Esophagus squamous epithelium (tissue), 4 donors: ENCODE results near the gene DDX39B.

Experiments used
- POLR2A ChIP-seq, 4 donors: fragments of 450-650 bp; IDR thresholded peaks; one replicate each; pipeline ENCODE4 v1.6.1; 2017; ENCODE audit warnings: antibody characterized with exemption in 4 of 4, mild to moderate bottlenecking in 4 of 4, moderate library complexity in 3 of 4
- TF ChIP-seq, protein P1 (sequence below), 6 experiments: fragments of 450-650 bp in 4 of 6; fragments of 200-600 bp in 2 of 6; sonication (generic) in 2 of 6; IDR thresholded peaks; one replicate each; pipeline ENCODE4 v1.5.1; 2016 to 2019; ENCODE audit warnings: antibody characterized with exemption in 6 of 6, mild to moderate bottlenecking in 4 of 6, moderate library complexity in 4 of 6

DNA sequence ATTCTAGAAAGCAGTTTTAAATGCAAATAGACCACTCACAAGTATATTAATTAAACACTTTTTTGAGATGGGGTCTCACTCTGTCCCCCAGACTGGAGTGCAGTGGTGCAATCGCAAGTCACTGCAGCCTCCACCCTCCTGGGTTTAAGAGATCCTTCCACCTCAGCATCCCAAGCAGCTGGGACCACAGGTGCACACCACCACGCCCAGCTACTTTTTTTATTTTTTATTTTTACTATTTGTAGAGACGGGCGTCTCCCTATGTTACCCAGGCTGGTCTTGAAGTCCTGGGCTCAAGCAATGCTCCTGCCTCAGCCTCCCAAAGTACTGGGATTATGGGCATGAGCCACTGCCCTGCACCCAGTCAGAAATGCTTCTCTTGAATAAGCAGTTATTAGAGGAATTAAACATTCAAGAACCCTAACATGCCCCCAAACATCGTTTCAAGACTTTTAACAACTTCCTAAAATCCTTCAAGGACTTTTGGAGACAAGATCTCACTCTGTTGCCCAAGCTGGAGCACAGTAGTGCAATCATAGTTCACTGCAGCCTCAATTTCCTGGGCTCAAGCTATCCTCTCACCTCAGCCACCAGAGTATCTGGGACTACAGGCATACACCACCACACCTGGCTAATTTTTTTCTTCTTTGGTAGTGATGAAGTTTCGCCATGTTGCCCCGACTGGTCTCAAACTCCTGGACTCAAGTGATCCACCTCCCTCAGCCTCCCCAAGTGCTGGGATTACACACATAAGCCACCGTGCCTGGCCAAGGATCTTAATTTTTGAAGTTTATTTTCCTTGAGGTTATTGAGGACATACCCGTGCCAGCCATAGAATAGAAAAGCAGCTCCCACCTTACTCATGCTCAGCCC, 9.8 kb downstream of the DDX39B start:
- TF ChIP-seq, protein P1, sequence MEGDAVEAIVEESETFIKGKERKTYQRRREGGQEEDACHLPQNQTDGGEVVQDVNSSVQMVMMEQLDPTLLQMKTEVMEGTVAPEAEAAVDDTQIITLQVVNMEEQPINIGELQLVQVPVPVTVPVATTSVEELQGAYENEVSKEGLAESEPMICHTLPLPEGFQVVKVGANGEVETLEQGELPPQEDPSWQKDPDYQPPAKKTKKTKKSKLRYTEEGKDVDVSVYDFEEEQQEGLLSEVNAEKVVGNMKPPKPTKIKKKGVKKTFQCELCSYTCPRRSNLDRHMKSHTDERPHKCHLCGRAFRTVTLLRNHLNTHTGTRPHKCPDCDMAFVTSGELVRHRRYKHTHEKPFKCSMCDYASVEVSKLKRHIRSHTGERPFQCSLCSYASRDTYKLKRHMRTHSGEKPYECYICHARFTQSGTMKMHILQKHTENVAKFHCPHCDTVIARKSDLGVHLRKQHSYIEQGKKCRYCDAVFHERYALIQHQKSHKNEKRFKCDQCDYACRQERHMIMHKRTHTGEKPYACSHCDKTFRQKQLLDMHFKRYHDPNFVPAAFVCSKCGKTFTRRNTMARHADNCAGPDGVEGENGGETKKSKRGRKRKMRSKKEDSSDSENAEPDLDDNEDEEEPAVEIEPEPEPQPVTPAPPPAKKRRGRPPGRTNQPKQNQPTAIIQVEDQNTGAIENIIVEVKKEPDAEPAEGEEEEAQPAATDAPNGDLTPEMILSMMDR (IDR thresholded peaks at IDR 0.05): no peak
- no peak for TF ChIP-seq POLR2A (IDR thresholded peaks at IDR 0.05)
